NB4 (cell line): ENCODE data around the gene KIRREL3.

Experiments used
- MAX ChIP-seq: IDR thresholded peaks from 2 replicates; pipeline ENCODE4 v1.6.1; 2011; ENCODE audit warnings: low read depth, low read length
- MYC ChIP-seq: IDR thresholded peaks from 2 replicates; pipeline ENCODE4 v1.6.1; 2011; ENCODE audit warnings: low read depth, low read length
- POLR2A ChIP-seq: IDR thresholded peaks from 2 replicates; pipeline ENCODE4 v1.6.1; 2011; ENCODE audit warnings: mild to moderate bottlenecking; ENCODE audit not compliant: insufficient read length; ENCODE audit errors: extremely low read depth
- TF ChIP-seq, protein P1 (sequence below): IDR thresholded peaks from one replicate; pipeline ENCODE4 v1.5.1; 2012; ENCODE audit warnings: low read depth, low read length

- TF ChIP-seq, protein P1, sequence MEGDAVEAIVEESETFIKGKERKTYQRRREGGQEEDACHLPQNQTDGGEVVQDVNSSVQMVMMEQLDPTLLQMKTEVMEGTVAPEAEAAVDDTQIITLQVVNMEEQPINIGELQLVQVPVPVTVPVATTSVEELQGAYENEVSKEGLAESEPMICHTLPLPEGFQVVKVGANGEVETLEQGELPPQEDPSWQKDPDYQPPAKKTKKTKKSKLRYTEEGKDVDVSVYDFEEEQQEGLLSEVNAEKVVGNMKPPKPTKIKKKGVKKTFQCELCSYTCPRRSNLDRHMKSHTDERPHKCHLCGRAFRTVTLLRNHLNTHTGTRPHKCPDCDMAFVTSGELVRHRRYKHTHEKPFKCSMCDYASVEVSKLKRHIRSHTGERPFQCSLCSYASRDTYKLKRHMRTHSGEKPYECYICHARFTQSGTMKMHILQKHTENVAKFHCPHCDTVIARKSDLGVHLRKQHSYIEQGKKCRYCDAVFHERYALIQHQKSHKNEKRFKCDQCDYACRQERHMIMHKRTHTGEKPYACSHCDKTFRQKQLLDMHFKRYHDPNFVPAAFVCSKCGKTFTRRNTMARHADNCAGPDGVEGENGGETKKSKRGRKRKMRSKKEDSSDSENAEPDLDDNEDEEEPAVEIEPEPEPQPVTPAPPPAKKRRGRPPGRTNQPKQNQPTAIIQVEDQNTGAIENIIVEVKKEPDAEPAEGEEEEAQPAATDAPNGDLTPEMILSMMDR = no peak
- no peak for TF ChIP-seq MAX
- no peak for TF ChIP-seq POLR2A
- no peak for TF ChIP-seq MYC
Measured at GRCh38 chr11:126892756-126893155, 107.8 kb downstream of the KIRREL3 start.
